GM19397 (cell line): Measurements from ENCODE around the gene CADM3.

Source experiments
- ATAC-seq: cut with Tn5 transposase; IDR thresholded peaks from one replicate; pipeline ENCODE4 v1.9.1; 2021; ENCODE audit warnings: mild to moderate bottlenecking, moderate library complexity; ENCODE audit not compliant: unreplicated experiment

The CADM3 gene

GRCh38 chr1:159248311-159248710 lies 76.9 kb downstream of the CADM3 start:
- ATAC-seq = no peak

- no peak for ATAC-seq
Observed at GRCh38 chr1:159250638-159251216, 79.3 kb downstream of the CADM3 start.
